Measurements from ENCODE around the gene PRR15.

DNA sequence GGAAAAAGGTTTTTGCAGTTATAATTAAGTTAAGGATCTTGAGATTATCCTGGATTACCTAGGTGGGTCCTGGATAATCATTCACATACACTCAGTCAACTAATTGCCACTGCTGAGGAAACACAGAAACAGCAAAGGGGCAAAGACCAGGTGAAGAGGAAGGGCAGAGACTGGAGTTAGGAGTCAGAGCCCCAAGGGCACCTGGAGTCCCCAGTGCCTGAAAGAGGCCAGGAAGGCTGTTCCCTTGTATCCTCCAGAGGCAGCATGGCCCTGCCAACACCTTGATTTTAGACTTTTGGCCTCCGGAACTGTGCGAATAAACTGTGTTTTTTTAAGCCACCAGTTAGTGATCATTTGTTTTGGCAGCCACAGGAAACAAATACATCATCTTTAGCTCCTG, 24.6 kb downstream of the PRR15 start:
- TF ChIP-seq, protein P1, sequence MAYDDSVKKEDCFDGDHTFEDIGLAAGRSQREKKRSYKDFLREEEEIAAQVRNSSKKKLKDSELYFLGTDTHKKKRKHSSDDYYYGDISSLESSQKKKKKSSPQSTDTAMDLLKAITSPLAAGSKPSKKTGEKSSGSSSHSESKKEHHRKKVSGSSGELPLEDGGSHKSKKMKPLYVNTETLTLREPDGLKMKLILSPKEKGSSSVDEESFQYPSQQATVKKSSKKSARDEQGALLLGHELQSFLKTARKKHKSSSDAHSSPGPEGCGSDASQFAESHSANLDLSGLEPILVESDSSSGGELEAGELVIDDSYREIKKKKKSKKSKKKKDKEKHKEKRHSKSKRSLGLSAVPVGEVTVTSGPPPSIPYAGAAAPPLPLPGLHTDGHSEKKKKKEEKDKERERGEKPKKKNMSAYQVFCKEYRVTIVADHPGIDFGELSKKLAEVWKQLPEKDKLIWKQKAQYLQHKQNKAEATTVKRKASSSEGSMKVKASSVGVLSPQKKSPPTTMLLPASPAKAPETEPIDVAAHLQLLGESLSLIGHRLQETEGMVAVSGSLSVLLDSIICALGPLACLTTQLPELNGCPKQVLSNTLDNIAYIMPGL (CRISPR knock-in tag; IDR thresholded peaks at IDR 0.05; ENCODE audit: borderline replicate concordance in 1 of 2, low read depth in 1 of 2) = no peak
- no peak for TF ChIP-seq ZNF781 (CRISPR knock-in tag; IDR thresholded peaks at IDR 0.05; ENCODE audit: borderline replicate concordance, not compliant biosample characterization)
- TF ChIP-seq RELA (CRISPR knock-in tag; IDR thresholded peaks at IDR 0.05) = no peak
- TF ChIP-seq, protein P2, sequence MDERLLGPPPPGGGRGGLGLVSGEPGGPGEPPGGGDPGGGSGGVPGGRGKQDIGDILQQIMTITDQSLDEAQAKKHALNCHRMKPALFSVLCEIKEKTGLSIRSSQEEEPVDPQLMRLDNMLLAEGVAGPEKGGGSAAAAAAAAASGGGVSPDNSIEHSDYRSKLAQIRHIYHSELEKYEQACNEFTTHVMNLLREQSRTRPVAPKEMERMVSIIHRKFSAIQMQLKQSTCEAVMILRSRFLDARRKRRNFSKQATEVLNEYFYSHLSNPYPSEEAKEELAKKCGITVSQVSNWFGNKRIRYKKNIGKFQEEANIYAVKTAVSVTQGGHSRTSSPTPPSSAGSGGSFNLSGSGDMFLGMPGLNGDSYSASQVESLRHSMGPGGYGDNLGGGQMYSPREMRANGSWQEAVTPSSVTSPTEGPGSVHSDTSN (CRISPR knock-in tag; IDR thresholded peaks at IDR 0.05) = no peak
- TF ChIP-seq IKZF1 (IDR thresholded peaks at IDR 0.05) = no peak
- TF ChIP-seq SP2 (CRISPR knock-in tag; IDR thresholded peaks at IDR 0.05) = no peak
- TF ChIP-seq, protein P3, sequence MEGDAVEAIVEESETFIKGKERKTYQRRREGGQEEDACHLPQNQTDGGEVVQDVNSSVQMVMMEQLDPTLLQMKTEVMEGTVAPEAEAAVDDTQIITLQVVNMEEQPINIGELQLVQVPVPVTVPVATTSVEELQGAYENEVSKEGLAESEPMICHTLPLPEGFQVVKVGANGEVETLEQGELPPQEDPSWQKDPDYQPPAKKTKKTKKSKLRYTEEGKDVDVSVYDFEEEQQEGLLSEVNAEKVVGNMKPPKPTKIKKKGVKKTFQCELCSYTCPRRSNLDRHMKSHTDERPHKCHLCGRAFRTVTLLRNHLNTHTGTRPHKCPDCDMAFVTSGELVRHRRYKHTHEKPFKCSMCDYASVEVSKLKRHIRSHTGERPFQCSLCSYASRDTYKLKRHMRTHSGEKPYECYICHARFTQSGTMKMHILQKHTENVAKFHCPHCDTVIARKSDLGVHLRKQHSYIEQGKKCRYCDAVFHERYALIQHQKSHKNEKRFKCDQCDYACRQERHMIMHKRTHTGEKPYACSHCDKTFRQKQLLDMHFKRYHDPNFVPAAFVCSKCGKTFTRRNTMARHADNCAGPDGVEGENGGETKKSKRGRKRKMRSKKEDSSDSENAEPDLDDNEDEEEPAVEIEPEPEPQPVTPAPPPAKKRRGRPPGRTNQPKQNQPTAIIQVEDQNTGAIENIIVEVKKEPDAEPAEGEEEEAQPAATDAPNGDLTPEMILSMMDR (CRISPR knock-in tag; IDR thresholded peaks at IDR 0.05) = no peak
- no peak for TF ChIP-seq ELF3 (CRISPR knock-in tag; IDR thresholded peaks at IDR 0.05)
- TF ChIP-seq GABPA (IDR thresholded peaks at IDR 0.05; ENCODE audit: low read depth, low read length) = no peak
- TF ChIP-seq GABPA (CRISPR knock-in tag; IDR thresholded peaks at IDR 0.05; ENCODE audit: low read depth) = no peak
- TF ChIP-seq ELF1 (CRISPR knock-in tag; IDR thresholded peaks at IDR 0.05) = no peak
- no peak for TF ChIP-seq ZNF777 (CRISPR knock-in tag; IDR thresholded peaks at IDR 0.05)
- TF ChIP-seq, protein P4, sequence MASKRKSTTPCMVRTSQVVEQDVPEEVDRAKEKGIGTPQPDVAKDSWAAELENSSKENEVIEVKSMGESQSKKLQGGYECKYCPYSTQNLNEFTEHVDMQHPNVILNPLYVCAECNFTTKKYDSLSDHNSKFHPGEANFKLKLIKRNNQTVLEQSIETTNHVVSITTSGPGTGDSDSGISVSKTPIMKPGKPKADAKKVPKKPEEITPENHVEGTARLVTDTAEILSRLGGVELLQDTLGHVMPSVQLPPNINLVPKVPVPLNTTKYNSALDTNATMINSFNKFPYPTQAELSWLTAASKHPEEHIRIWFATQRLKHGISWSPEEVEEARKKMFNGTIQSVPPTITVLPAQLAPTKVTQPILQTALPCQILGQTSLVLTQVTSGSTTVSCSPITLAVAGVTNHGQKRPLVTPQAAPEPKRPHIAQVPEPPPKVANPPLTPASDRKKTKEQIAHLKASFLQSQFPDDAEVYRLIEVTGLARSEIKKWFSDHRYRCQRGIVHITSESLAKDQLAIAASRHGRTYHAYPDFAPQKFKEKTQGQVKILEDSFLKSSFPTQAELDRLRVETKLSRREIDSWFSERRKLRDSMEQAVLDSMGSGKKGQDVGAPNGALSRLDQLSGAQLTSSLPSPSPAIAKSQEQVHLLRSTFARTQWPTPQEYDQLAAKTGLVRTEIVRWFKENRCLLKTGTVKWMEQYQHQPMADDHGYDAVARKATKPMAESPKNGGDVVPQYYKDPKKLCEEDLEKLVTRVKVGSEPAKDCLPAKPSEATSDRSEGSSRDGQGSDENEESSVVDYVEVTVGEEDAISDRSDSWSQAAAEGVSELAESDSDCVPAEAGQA (IDR thresholded peaks at IDR 0.05; ENCODE audit: low read depth) = no peak
- TF ChIP-seq, protein P4 (CRISPR knock-in tag; IDR thresholded peaks at IDR 0.05; ENCODE audit: borderline replicate concordance) = no peak
- no peak for TF ChIP-seq SIN3A (IDR thresholded peaks at IDR 0.05; ENCODE audit: borderline replicate concordance, low read depth, low read length)
